Kidney tubule cell (primary cell): ENCODE measurements around the gene EPS15.

ENCODE experiments used
- DNase-seq: peaks from one replicate; pipeline ENCODE4 v3.0.0-alpha.2; 2018; ENCODE audit warnings: low spot score

EPS15 gene

DNA sequence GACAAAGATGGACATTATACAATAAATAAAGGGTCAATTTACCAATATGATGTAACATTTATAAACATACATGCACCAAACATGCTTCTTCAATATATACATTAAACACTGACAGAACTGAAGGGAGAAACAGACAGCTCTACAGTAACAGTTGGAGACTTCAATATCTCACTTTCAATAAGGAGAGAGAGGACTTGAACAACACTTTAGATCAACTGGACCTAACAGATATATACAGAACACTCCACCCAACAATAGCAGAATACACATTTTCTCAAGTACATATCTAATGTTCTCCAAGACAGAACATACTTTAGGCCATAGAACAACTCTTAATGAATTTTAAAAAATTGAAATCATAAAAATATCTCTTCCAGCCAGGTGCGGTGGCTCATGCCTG lies 138.1 kb downstream of the EPS15 start:
- no peak for DNase-seq

DNA sequence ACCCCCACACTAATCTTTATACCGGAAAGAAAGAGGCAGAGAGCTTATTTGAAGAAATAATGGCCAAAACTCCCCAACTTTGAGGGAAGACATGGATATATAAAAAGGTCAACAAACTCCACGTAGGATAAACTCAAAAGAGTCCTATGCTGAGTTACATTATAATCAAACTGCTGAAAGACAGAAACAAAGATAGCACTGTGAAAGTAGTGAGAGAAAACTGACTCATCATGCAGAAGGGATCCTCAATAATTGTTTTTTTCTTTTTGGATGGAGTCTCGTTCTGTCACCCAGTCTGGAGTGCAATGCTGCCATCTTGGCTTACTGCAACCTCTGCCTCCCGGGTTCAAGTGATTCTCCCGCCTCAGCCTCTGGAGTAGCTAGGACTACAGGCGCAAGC lies 140.2 kb downstream of the EPS15 start:
- no peak for DNase-seq

- no peak for DNase-seq
These were observed 145.2 kb downstream of the EPS15 start for GRCh38 chr1:51373898-51374297.

DNA sequence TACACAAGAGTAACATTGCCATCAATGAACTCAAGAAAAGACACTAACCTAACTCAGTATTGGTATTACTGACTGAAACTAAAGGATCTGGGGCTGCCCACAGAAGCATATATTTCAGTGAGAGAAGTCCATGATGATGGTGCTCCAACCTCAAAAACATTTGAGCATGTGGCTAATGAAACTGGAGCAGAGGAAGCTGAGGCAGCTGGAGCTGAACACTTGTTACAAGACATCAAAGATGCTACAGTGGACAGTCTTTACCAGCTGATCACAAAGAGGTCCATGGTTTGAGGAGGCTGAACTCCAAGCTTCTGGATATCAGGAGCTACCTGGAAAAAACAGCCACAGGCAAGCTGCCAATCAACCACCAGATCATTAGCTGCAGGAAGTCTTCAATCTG lies 146.5 kb downstream of the EPS15 start:
- DNase-seq, result no peak

DNA sequence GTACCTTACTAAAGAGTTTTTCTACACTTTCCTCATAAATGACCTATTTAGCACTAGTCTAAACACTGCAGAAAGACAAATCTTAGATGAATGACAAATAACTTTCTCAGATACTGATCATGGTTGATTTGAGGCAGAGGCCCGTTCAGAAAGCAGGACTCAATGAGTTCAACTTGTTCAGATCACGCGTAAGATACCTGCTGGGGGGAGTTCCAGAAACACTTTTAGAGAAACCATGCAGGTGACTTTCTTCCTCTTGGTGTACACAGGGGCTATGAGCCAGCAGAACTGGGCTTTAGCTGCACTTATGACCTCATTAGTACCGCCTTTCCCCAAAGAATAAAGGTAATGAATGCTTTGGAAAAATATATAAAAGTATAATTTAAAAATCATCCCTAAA lies 149.9 kb downstream of the EPS15 start:
- DNase-seq, result no peak

- no peak for DNase-seq
These were observed 153.3 kb downstream of the EPS15 start for GRCh38 chr1:51365774-51366173.

- no peak for DNase-seq
These were observed 159.2 kb downstream of the EPS15 start for GRCh38 chr1:51359879-51360278.

DNA sequence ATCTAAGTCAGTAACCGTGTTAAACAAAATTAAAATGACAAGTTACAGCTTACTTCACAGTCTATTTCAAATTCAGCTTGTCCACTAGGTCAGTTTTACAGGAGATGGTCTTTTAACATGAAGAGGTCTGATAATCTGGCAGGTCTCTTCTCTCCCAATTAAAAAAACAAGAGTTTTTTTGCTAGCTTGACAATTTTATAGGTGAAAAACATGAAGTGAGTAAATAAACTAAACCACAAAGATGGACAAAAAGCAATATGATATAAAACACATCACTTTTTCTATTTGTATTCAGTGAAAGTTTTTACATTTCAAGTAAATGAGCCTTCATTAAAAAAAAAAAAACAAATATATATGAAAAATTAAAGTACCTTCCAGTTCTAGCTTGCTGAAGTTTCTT lies 163.7 kb downstream of the EPS15 start:
- no peak for DNase-seq

GRCh38 chr1:51354416-51354815 lies 164.7 kb downstream of the EPS15 start:
- no peak for DNase-seq

- no peak for DNase-seq
These were observed 167.2 kb downstream of the EPS15 start for GRCh38 chr1:51351907-51352306.

DNA sequence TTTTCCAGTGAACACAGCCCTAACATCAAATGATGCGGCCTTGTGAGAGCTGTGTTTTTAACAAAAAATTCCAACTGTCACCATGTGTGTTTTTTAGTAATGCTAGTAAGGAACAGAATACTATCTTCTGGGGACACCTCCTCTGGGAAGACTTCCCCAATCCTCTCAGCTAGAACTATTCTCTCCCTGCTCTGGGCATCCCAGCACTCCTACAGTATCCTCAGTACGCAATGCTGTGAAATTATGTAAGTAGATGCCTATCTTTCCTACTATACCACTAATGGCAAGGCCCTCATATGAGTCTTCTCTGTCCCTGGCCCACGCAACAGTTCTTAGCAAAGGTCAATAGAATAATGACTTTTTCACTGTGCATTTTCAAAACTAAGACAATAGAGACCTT lies 169.2 kb downstream of the EPS15 start:
- DNase-seq, result no peak

DNA sequence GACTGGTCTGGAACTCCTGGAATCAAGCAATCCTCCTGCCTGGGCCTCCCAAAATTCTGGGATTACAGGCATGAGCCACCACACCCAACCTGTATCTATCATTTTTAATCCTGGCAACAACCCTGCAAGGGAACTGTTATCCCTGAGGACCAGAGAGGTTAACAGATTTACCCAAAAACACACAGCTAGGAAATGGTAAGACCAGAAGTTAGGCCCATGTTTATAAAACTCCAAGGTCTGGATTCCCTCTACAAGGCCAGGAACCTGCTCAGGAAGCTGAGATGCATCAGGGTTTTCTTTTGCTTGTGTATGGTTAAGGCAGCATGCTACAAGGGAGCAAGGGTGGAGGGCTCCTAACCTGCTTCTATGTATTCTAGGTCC lies 170.9 kb downstream of the EPS15 start:
- no peak for DNase-seq

DNA sequence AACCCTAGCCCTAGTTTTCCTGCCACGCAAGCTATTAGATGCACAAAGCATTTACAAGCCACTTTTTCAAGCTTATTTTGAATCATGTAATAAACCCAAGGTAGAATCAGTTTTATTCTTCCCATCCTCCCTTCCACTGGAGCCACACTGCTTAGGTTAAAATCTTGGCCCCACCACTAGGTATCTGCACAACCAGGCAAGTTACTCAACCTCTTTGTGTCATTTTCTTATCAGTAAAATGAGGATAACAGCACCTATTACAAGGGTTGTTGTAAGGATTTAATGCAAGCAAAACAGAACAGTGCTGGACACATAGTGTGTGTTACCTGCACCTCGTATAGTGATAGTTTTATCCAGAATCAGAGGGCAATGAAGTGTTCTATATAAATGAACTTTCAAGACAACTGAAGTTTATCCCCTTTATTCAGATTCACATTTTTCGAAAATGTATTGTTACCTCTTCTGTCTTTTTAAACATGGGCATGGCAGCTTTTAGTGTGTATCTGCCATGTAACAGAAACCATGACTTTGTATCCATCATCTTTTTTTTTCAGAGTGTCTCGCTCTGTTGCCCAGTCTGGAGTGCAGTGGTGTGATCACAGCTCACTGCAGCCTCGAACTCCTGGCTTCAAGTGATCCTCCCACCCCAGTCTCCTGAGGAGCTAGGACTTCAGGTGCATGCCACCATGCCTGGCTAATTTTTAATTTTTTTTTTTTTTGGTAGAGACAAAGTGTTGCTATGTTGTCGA lies 171.5 kb downstream of the EPS15 start:
- DNase-seq, result no peak

- DNase-seq, result no peak
These were observed 172.8 kb downstream of the EPS15 start for GRCh38 chr1:51346086-51346942.

GRCh38 chr1:51345300-51345687 lies 173.8 kb downstream of the EPS15 start:
- DNase-seq, result no peak

DNA sequence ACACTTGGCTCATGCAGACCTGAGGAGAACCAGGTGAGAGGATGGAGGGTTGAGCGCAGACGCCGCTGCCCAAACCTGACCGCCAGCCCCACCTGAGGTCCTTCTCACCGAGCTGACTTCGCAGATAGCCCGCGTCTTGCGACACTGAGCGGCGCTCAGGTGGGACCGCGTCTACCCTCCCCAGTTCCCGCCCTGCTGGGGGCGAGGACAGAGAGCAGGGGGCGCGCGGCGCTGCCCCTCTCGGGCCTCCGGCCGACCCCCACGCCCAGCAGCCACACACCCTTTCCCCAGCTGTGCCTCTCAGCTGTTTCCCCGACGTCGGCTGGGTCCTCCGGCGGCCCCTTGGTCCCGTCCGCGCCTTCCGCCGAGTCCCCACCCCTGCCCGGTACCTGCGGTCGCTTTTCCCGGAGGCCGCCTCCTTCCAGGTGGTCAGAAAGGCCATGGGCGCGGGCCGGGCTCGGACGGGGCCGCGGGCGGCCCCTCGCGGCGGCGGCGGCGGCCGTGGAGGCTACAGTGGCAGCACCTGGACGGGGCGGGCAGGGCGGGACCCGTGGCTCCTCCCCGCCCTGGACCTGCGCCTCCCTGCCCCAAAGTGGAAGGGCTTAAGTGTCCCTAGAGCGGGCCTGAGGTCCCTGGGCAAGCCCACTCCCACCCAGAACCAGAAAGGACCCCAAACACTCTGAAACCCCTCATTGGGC lies 174.3 kb downstream of the EPS15 start:
- DNase-seq, result peak; percentile 45

DNA sequence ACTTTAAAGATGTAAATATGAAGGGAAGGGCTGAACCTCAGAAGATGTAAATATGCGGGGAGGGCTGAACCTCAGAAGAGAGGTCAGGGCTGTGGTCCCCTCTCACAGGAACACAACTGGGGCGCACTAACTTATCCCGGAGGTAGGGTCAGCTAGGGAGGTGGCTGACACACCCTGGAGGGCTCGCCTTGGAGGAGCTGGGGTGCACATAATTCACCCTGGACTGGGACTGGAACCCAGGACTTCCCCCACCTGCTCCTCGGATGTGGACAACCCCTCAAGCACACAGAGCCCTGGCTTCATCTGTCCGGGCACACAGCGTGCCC lies 174.8 kb downstream of the EPS15 start:
- no peak for DNase-seq

- DNase-seq, result no peak
These were observed 175.4 kb downstream of the EPS15 start for GRCh38 chr1:51343624-51344023.

GRCh38 chr1:51342591-51343206 lies 176.4 kb downstream of the EPS15 start:
- DNase-seq, result no peak

GRCh38 chr1:51341876-51342496 lies 177.1 kb downstream of the EPS15 start:
- no peak for DNase-seq

- no peak for DNase-seq
These were observed 178.7 kb downstream of the EPS15 start for GRCh38 chr1:51340380-51340779.

GRCh38 chr1:51336711-51337110 lies 182.4 kb downstream of the EPS15 start:
- no peak for DNase-seq
